GM21576 (cell line): Measurements from ENCODE around the gene GDPD5.

ENCODE experiments used
- ATAC-seq: cut with Tn5 transposase; IDR thresholded peaks from one replicate; pipeline ENCODE4 v1.9.1; 2021; ENCODE audit warnings: mild to moderate bottlenecking, moderate library complexity; ENCODE audit not compliant: unreplicated experiment

Gene GDPD5

GRCh38 chr11:75474878-75475766, 50.6 kb downstream of the GDPD5 start:
- ATAC-seq: peak; percentile 53

DNA sequence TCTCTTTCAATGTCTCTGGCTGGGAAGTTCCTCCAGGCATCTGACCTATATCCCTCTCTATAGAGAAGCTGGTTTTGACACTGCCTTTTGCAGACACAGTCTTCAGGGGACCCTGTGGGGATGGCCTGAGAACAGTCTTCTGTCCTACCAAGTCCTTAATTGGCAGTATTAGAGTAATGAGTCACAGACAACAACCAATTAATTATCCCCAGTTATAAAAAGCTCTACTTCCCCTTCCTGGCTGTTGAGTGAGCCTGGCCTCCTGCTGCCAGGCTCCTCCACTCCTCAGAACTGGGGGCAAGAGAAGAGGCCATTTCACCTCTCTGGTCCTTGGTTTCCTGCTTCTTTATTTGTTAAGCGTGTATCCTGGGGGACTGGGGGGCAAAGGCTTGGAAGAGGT, 51.5 kb downstream of the GDPD5 start:
- ATAC-seq: no peak

DNA sequence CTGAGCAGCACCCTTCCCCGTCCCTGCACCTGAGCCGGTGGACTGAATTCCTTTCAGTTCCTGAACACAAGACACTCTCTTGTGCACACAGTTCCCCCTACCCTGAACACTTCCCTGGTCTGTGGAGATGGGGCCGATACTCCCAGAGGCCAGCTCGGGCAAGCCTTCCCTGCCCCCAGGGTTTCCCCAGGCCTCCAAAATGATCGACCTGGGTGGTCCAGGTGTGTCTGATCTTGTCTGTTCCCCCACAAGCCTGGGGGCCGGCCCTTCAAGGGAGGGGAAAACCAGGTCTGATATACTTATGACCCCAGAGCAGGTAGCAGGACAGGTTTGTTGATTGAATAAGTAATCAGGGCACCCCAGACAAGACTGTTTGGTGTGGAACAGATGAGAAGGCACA, 52.1 kb downstream of the GDPD5 start:
- ATAC-seq: no peak

DNA sequence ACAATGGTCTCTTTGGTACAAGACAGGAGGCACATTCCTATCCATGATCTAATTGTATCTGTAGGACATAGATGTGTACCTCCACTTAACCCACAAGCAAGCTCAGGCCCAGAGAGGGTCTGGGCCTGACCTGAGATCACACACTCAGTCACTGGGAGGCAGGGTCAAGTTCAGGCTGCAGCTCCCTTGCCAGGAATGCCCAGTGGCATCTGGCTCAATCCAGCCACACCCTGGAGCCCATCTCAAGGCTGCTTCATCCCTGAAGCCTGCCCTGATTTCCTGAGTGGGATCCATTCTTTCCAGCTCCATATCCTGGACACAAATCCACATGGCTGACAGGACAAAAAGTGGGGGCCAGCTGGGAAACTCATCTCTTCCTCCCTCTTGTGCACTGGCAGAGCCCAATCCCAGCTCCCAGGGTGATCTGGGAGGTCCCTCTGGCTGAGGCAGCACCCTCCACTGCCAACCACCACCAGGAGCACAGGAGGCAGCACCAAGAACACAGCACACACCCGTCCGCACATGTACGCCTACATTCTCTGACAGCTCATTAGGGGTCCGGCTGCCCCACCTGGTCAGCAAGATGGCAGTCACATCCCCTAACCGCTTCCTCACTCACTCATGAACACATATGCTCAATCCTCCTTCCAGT, 53.5 kb downstream of the GDPD5 start:
- no peak for ATAC-seq

DNA sequence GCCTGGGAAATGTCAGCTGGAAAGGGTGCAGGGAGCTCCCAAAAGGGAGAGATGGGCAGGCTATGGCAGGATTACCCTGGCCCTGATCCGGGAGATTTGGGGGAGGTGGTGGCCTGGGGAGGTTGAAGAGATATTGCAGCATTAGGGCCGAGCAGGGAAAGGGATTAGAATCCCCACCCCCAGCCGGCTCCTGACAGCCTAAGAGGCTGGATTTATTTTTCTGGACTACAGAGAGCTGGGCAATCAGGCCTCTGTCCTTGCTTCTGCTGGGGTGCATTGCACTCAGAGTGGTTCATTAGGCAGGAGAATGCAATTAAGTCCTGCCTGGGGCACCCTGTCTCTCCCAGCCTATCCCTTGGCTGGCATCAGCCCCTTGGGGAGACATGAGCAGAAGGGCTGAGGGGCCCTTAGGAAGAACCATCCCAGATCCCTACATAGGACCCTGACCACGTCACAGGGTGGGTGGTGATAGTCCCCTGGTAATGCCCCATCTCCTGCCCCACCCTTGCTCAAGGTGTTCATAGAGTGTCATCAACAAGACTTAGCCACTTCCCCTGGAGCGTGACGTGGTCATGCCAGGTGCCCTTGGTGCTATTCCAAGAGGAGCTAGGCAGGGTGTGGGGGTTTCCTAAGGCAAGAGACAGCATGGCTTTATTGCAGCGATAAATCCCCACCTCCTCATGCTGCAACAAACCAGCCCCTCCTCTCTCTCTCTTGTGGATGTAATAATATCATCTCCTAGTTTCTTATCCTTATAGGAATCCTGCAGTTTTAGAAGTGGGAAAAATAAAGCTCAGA, 54.4 kb downstream of the GDPD5 start:
- no peak for ATAC-seq

DNA sequence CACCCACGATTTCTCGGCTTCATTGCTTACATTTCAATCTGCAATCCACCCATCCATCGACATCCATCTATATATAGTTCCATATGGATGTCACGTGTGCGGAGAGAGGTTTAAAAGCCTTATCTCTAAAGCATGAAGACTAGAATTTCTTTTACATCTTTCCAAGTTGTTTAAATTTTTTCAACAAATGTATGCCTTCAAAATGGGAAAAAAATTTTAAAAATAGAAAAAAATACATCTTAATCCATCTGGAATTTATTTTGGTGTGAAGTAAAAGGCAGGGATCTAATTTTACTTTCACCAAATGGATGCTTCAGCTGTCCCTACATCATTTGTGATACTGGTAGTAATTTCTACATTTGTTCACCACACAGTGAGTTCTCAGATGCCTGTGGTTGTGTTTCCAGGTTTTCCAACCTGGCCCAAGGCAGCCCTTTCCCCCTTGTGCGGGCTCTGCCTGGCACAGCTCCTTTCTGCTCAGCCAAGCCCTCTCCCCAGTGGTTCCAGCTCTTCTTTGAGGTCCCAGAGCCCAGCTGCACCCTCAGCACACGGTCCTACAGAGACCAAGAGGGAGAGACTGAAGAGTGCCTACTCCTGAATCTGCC, 55.2 kb downstream of the GDPD5 start:
- no peak for ATAC-seq

DNA sequence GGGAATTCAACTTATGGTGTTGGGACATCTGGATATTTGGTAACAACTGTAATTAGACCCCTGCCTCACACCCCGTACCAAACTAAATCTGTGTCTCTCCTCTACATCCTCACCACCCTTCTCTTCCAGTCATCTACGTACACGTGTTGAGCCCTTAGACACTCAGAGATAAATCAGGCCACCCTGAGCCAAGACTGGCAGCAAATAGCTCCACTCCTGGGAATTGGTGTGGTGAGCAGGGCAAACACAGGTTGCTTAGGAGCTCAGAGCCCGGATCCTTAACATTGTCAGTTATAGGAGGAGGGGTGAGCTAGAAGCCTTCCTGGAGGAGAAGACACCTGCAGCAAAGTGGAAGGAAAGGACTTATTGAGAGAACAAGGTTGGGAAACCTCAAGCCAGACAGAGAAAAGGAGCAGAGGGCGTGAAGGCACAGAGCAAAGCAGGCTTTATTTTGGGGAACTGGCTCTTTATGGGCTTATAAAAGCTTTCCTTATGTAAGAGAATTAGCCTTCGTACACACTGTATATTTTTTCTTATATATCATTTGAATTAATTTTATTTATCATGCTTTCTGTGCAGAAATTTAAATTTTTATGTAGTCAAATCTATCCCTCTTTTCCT, 55.8 kb downstream of the GDPD5 start:
- ATAC-seq: no peak

DNA sequence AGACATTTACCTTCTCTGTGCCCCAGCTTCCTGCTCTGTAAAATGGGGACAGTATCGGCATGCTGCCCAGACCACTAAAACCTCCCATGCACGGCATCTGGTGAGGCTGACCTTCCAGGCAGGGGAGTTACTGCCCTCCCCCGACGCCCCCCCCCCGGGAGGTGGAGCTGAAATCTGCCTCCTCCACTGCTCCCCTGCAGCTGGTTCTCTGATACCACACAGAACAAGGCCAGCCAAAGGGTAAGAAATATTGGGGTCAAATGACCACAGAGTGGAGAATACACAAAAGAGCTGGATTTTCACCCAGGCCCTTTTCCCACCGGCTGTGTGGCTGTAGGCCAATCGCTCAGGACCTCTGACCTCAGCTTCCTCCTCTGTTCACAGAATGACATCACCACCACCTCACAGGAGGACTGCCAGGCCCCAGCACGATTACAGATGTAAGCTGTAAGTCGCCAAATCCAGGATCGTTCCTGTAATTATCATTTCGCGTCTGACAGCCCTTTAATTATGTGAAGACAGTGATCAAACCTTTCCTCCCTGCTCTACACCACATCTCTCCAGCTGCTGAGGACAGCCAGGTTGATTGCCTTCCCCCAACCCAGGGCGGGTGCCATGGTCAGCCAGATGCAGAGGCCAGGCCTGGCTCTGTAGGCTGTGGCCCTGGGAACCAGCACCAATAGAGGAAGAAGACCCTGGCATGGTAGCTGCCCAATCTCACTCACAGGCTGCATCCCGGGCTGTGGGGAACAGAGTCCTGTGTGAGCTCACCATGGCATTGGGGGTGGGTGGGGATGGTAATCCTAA, 57.0 kb downstream of the GDPD5 start:
- ATAC-seq: no peak

GRCh38 chr11:75467881-75468280, 57.9 kb downstream of the GDPD5 start:
- ATAC-seq: no peak

DNA sequence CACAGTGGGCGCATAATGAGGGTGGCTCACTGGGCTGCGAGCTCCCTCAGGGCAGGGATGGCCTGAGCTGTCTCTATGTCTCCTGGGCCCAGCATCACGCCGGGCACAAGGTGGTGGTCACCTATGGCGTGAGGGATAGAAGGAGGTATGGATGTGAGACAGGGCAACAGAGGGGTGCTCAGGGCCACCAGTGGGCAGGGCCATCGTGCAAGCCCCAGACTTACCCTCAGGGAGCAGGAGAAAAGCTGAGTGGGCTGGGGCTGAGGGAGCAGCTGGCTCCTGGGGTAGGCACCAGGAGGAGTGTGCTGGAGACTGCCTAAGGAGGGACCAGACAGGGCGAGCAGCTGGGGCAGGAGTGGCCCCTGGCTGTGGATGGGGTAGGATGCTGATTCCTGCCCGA, 58.4 kb downstream of the GDPD5 start:
- no peak for ATAC-seq

GRCh38 chr11:75465701-75466531, 59.8 kb downstream of the GDPD5 start:
- ATAC-seq: no peak

DNA sequence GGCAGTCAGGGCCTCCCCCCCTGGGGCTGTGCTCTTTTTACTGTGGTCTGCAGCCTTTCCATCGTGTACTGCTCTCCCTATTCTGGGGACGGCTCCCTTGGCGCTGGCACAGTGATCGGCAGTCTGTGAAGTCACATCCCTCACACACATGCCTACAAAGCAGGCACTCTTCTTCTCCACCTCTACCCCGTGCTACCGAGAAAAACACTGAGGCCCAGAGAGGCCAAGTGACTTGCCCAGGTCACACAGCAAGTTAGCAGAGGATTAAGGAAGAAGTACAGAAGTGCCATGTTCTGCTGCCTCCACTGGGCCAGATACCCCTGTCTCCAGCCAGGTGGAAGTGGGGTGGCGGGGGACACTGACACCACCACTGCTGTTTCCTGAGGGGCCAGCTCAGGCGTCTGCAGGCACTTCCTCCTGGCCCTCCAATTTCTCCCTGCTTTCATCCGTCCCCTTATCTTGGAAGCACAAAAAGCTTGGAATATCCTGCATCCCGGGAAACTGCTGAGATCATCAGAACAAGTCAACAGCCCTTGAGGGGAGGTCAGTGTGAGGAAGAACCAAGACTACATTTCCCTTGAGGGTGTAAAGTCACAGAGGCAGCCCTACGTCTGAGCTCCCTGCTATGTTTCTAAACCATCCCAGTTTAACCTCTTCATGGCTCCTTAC, 62.5 kb downstream of the GDPD5 start:
- no peak for ATAC-seq

- ATAC-seq: no peak
Measured at GRCh38 chr11:75462117-75462653, 63.6 kb downstream of the GDPD5 start.

DNA sequence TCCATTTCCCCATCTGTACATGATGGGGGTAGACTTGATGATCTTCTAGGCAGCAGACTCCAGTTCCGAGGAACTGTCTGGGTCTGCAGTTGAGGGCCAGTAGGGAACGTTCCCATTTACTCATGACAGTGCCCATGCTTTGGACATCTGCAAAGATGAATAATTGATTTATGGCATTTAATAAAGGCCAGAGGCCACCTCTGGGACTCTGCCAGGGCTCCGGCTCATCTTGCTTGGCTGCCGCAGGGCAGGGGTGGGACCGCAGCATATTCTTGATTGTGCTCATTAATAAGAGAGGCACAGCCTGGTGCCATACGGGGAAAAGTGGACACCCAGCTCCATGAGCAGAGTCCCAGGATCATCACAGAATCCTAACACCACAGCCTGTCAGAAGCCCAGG, 64.6 kb downstream of the GDPD5 start:
- no peak for ATAC-seq

GRCh38 chr11:75456596-75457183, 69.1 kb downstream of the GDPD5 start:
- no peak for ATAC-seq

GRCh38 chr11:75454987-75455386, 70.8 kb downstream of the GDPD5 start:
- ATAC-seq: no peak

GRCh38 chr11:75453916-75454655, 71.7 kb downstream of the GDPD5 start:
- no peak for ATAC-seq
